Vagina (tissue), 2 donors: Measurements from ENCODE around the gene ZBTB7C. TPM values are rescaled to one million over a fixed set of nuclear protein-coding genes. Genes with fewer than 3 reads are reported as not detected.
A peak's percentile ranks its signal among the peaks of the same experiment; 100 is the strongest.

ENCODE experiments used
- DNase-seq, 2 donors: peaks; one replicate each; pipeline ENCODE4 v3.0.0-alpha.2; 2017; ENCODE audit errors: extremely low spot score in 2 of 2
- H3K27ac ChIP-seq: fragments of 200-600 bp; sonication (generic); one replicate; pipeline ENCODE4 v1.5.1; 2019
- H3K27me3 ChIP-seq: fragments of 200-600 bp; sonication (generic); one replicate; pipeline ENCODE4 v1.5.1; 2019
- H3K36me3 ChIP-seq, 2 donors: fragments of 200-600 bp; sonication (generic); one replicate each; pipeline ENCODE4 v1.5.1; 2017 to 2019
- H3K4me1 ChIP-seq: fragments of 200-600 bp; sonication (generic); one replicate; pipeline ENCODE4 v1.5.1; 2019
- H3K4me3 ChIP-seq, 2 donors: fragments of 200-600 bp; sonication (generic); 1 replicate in 1 of 2; 2 replicates in 1 of 2; pipeline ENCODE4 v1.5.1; 2016 to 2019
- H3K9me3 ChIP-seq: fragments of 200-600 bp; sonication (generic); one replicate; pipeline ENCODE4 v1.5.1; 2019
- POLR2A ChIP-seq, 2 donors: fragments of 450-650 bp; IDR thresholded peaks; one replicate each; pipeline ENCODE4 v1.6.1; 2017; ENCODE audit warnings: antibody characterized with exemption in 2 of 2, mild to moderate bottlenecking in 2 of 2, moderate library complexity in 2 of 2
- POLR2AphosphoS5 ChIP-seq, 2 donors: sonication (generic); formaldehyde crosslinking; IDR thresholded peaks; one replicate each; pipeline ENCODE4 v1.9.0; 2017; ENCODE audit warnings: antibody characterized with exemption in 2 of 2, mild to moderate bottlenecking in 2 of 2, low read depth in 1 of 2; ENCODE audit not compliant: insufficient read depth in 1 of 2
- intact Hi-C: fragments of 100-400 bp; cut with DNase I; formaldehyde crosslinking; loops from one replicate; pipeline ENCODE4 v1.15.1; 2023
- total RNA-seq: library from RNA; depleted of rRNA; stranded (reverse); fragments of >200 nt; gene quantifications from one replicate; pipeline ENCODE4 v1.2.3, GENCODE V29; 2016
- TF ChIP-seq, protein P1 (sequence below), 3 experiments: fragments of 450-650 bp in 2 of 3; fragments of 200-600 bp in 1 of 3; sonication (generic) in 1 of 3; IDR thresholded peaks; one replicate each; pipeline ENCODE4 v1.5.1; 2017 to 2019; ENCODE audit warnings: antibody characterized with exemption in 3 of 3, mild to moderate bottlenecking in 2 of 3, moderate library complexity in 2 of 3

ZBTB7C gene
- total RNA-seq, 1 donor from 2014 or later, result 40.5 TPM

DNA sequence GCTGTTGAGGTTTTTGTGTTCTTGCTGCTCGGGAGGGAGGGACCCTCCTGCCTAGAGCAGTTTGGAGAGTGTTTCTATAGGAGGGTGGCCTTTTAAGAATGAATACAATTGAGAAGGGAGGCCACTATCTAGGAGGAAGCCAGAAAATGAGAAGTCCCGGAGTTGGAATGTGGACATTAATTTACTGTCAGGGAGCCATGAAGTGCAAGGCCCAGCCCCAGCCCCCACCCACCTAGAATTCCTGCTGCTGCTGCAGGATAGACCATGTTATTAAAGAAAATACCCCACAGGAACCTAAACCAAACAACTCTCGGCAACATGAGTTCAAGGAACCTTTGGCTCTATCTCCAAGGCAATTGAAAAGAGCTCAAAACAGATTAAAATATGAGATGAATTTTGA lies 46.0 kb downstream of the ZBTB7C start:
- peak; percentile 14 to 22 for DNase-seq
- Histone ChIP-seq H3K27me3 (no peaks in the 10 kb centered on the region), H3K9me3 (no peaks in the 10 kb centered on the region), H3K36me3 (no peaks in the 10 kb centered on the region), H3K4me1 (no peaks in the 10 kb centered on the region), H3K4me3 (no peak overlapping the region), H3K27ac (no peak overlapping the region)
- TF ChIP-seq POLR2A (IDR thresholded peaks at IDR 0.05), result no peak
- TF ChIP-seq, protein P1, sequence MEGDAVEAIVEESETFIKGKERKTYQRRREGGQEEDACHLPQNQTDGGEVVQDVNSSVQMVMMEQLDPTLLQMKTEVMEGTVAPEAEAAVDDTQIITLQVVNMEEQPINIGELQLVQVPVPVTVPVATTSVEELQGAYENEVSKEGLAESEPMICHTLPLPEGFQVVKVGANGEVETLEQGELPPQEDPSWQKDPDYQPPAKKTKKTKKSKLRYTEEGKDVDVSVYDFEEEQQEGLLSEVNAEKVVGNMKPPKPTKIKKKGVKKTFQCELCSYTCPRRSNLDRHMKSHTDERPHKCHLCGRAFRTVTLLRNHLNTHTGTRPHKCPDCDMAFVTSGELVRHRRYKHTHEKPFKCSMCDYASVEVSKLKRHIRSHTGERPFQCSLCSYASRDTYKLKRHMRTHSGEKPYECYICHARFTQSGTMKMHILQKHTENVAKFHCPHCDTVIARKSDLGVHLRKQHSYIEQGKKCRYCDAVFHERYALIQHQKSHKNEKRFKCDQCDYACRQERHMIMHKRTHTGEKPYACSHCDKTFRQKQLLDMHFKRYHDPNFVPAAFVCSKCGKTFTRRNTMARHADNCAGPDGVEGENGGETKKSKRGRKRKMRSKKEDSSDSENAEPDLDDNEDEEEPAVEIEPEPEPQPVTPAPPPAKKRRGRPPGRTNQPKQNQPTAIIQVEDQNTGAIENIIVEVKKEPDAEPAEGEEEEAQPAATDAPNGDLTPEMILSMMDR (IDR thresholded peaks at IDR 0.05), result no peak
- TF ChIP-seq POLR2AphosphoS5 (IDR thresholded peaks at IDR 0.05; ENCODE audit: insufficient read depth in 1 of 2, low read depth in 1 of 2), result no peak
- intact Hi-C loops, result no loop called here

DNA sequence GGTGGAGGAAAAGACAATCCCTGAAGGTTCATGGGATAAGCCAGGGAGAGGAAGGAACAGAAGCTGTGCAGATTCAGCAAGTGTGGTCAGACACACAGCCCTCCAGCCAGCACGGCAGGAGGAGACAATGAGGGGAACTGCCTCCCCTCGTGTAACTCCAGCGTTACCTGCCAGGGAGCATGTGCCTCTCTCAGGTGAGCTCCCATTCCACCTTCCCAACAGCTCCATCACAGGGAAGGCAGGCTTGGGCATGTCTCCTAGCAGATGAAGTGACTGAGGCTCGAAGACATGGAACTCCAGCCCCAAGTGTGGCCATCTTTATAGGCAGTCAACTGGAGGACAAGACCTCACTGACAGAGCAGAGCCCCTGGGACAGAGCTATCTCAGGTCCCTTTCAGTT lies 47.4 kb downstream of the ZBTB7C start:
- no peaks in the 10 kb centered on the region for H3K36me3 ChIP-seq
- H3K9me3 ChIP-seq, result no peaks in the 10 kb centered on the region
- TF ChIP-seq, protein P1 (IDR thresholded peaks at IDR 0.05), result no peak
- TF ChIP-seq POLR2A (IDR thresholded peaks at IDR 0.05) (no peak), POLR2AphosphoS5 (IDR thresholded peaks at IDR 0.05; ENCODE audit: insufficient read depth in 1 of 2, low read depth in 1 of 2) (no peak)
- H3K27ac ChIP-seq, result no peak overlapping the region
- H3K27me3 ChIP-seq, result no peaks in the 10 kb centered on the region
- H3K4me1 ChIP-seq, result no peaks in the 10 kb centered on the region
- H3K4me3 ChIP-seq, result no peak overlapping the region
- intact Hi-C loops, result no loop called here
- peak; percentile 25 to 79 for DNase-seq

DNA sequence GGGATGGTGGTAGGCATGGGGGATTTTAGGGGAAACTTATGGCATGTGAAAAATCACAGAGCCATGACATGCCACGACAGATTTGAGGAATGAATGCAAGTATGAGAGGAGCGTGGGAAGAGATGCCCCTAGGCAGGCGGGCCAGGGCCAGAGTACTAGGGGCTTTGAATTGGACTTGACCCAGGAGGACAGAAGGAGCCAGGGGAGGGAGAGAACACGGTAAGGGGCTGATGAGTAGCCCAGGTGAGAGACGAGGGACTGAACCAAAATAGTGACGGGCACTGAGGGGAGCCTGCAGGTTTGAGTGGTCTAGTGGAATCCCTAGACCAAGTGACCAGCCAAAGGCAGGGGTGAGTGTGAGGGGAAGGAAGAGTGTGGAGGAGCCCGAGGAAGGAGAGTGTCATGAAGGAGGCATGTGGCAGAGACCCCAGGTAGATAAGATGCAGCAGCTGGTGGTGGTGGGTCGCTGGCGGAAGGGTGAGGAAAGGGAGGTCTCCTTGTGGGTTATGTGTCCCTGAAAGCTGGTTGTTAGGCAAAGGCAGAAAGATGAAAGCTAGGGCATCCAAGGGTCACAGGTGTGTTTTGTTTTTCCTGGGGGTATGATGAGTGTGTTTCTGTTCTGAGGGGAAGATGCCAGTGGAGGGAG lies 48.7 kb downstream of the ZBTB7C start:
- H3K27me3 ChIP-seq, result no peaks in the 10 kb centered on the region
- TF ChIP-seq POLR2A (IDR thresholded peaks at IDR 0.05) (no peak), POLR2AphosphoS5 (IDR thresholded peaks at IDR 0.05; ENCODE audit: insufficient read depth in 1 of 2, low read depth in 1 of 2) (no peak)
- TF ChIP-seq, protein P1 (IDR thresholded peaks at IDR 0.05), result no peak
- no peaks in the 10 kb centered on the region for H3K9me3 ChIP-seq
- intact Hi-C loops, result no loop called here
- H3K4me3 ChIP-seq, result no peak overlapping the region
- no peak overlapping the region for H3K27ac ChIP-seq
- H3K36me3 ChIP-seq, result no peaks in the 10 kb centered on the region
- DNase-seq, result peak; percentile 69 to 91
- H3K4me1 ChIP-seq, result no peaks in the 10 kb centered on the region

DNA sequence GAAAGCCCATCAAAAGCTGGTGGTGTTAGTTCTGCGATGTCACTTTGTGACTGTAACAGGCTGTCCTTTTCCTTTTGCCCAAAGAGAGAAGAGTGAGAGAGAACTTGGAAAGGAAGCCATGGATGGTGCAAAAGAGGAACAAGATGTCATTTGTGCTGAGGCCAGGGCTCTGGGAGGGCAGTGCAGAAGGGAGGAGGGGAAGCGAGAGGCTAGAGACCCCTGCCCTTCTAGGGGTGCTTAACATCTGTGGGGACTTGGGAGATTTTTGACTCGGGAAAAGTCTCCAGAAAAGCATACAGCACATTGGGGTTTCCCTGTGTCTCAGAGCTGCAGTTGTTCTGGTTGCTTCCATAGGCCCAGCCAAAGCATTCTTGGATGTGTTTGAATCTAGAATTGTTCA lies 49.6 kb downstream of the ZBTB7C start:
- Histone ChIP-seq H3K27ac (no peak overlapping the region), H3K9me3 (no peaks in the 10 kb centered on the region), H3K4me1 (peaks cover 4% of the 10 kb centered on the region), H3K4me3 (no peak overlapping the region), H3K27me3 (no peaks in the 10 kb centered on the region), H3K36me3 (no peaks in the 10 kb centered on the region)
- intact Hi-C loops, result no loop called here
- no peak for TF ChIP-seq POLR2A (IDR thresholded peaks at IDR 0.05)
- TF ChIP-seq, protein P1 (IDR thresholded peaks at IDR 0.05), result no peak
- TF ChIP-seq POLR2AphosphoS5 (IDR thresholded peaks at IDR 0.05; ENCODE audit: insufficient read depth in 1 of 2, low read depth in 1 of 2), result no peak
- DNase-seq, result peak; percentile 54 to 58

DNA sequence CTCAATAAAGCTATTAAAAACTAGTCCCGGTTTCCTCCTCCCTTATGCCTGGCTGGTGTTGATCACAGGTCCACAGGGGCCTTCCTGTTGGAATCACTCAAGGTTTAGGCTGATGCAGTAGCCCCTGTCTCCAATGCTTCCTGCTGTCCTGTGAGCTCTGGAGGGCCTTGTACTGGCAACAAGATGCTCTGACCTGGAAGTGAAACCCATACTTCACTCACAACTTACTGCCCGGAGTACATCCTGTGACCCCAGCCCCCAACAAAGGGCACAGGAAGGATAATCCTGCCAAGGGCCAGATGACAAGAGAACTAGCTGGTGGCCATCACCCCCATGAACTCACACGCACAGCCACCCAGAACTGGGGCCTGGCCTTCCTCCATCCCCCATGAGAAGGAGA lies 50.3 kb downstream of the ZBTB7C start:
- no peaks in the 10 kb centered on the region for H3K36me3 ChIP-seq
- no peaks in the 10 kb centered on the region for H3K27me3 ChIP-seq
- no peak overlapping the region for H3K4me3 ChIP-seq
- H3K27ac ChIP-seq, result no peak overlapping the region
- no peaks in the 10 kb centered on the region for H3K9me3 ChIP-seq
- DNase-seq, result peak; percentile 13 to 58
- peaks cover 6% of the 10 kb centered on the region for H3K4me1 ChIP-seq
- TF ChIP-seq, protein P1 (IDR thresholded peaks at IDR 0.05), result no peak
- no peak for TF ChIP-seq POLR2A (IDR thresholded peaks at IDR 0.05)
- no peak for TF ChIP-seq POLR2AphosphoS5 (IDR thresholded peaks at IDR 0.05; ENCODE audit: insufficient read depth in 1 of 2, low read depth in 1 of 2)
- intact Hi-C loops, result no loop called here
